Fibroblast of pulmonary artery (primary cell): ENCODE data around the gene IGF1R.

ENCODE experiments used
- DNase-seq: peaks from one replicate; pipeline ENCODE4 v3.0.0-alpha.2; 2010; ENCODE audit warnings: low read depth
- H3K4me3 ChIP-seq: replicated peaks from 2 replicates; pipeline ENCODE4 v1.5.1; 2011; ENCODE audit warnings: low read depth, mild to moderate bottlenecking, control low read depth, low read length, moderate library complexity
- CTCF ChIP-seq: IDR thresholded peaks from 2 replicates; pipeline ENCODE4 v1.5.1; 2011; ENCODE audit warnings: mild to moderate bottlenecking, control low read depth, low read length, inconsistent platforms; ENCODE audit errors: missing control alignments

IGF1R gene

GRCh38 chr15:98813951-98814350 lies 165.6 kb downstream of the IGF1R start:
- no peak for TF ChIP-seq CTCF
- no peak overlapping the region for H3K4me3 ChIP-seq
- no peak for DNase-seq

GRCh38 chr15:98815207-98815606 lies 166.9 kb downstream of the IGF1R start:
- H3K4me3 ChIP-seq: no peak overlapping the region
- DNase-seq: no peak
- TF ChIP-seq CTCF: no peak

- no peak for TF ChIP-seq CTCF
- no peak overlapping the region for H3K4me3 ChIP-seq
- DNase-seq: no peak
These were observed 169.4 kb downstream of the IGF1R start for GRCh38 chr15:98817745-98818144.

GRCh38 chr15:98823012-98823458 lies 174.7 kb downstream of the IGF1R start:
- TF ChIP-seq CTCF: no peak
- H3K4me3 ChIP-seq: no peak overlapping the region
- DNase-seq: peak; percentile 64

GRCh38 chr15:98823616-98824015 lies 175.3 kb downstream of the IGF1R start:
- no peak overlapping the region for H3K4me3 ChIP-seq
- no peak for DNase-seq
- TF ChIP-seq CTCF: no peak

- no peak for TF ChIP-seq CTCF
- DNase-seq: no peak
- H3K4me3 ChIP-seq: no peak overlapping the region
These were observed 176.3 kb downstream of the IGF1R start for GRCh38 chr15:98824595-98824994.

- no peak for TF ChIP-seq CTCF
- no peak overlapping the region for H3K4me3 ChIP-seq
- DNase-seq: no peak
These were observed 178.3 kb downstream of the IGF1R start for GRCh38 chr15:98826658-98827057.
